Stimulated activated CD4-positive, alpha-beta T cell treated with anti-CD3 and anti-CD28 coated beads, Interleukin-2, amount 100 ng/mL, for 48 hours (primary cell): ENCODE results near the gene ADAM10.
"Not testable (repeated sequence)": the region's sequence is repeated elsewhere in the genome, so short reads cannot be mapped to it uniquely, and the experiment has no call there.

ENCODE experiments used
- DNase-seq, 2 donors: peaks; one replicate each; pipeline ENCODE4 v3.0.0-alpha.2; 2020

The ADAM10 gene

DNA sequence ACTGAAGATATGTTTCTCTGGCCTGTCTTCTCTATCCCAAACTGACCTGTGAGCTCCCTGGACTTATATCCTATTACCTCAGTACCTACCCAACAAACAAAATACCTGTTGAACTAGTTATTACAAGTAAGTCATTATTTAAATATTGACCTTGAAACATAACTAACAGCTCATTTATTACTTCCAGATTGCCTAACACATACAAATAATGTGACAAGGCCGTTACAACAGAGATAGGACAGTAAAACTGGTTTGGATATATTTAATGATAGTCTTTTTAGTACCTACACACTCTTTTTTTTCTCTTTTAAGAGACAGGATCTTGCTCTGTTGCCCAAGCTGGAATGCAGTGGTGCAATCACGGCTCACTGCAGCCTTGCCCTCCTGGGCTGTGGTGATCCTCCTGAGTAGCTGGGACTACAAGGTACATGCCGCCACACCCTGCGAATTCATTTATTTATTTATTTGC, 145.0 kb downstream of the ADAM10 start:
- no peak for DNase-seq

DNA sequence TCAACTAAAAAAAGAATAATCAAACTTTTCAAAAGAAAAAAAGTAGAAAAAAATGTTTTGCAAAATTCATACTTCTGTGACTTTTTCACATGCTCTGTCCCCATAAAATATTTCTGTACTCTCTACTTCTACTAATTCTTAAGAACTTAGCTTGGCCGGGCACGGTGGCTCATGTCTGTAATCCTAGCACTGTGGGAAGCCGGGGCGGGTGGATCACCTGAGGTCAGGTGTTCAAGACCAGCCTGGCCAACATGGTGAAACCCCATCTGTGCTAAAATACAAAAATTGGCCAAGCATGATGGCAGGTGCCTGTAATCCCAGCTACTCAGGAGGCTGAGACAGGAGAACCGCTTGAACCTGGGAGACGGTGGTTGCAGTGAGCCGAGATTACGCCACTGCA, 145.6 kb downstream of the ADAM10 start:
- DNase-seq, result not testable (repeated sequence)

DNA sequence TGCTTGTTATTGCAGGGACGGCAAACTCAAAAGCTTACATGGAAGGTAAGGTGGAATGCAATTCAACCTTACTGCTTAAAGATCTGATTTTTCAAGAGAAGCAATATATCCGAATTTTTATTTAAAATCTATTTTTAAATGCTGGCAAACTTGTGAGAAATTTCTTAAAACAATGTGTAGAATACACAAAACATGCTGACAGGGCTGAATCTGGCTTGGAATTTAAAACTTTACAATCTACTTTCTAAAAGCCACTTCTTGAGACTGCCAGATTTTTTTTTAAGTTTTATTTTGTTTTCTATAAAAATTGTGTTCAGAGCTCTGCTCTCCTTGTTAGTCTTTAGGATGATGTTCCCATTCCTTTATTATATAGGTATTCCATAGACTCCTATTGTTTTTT, 146.7 kb downstream of the ADAM10 start:
- no peak for DNase-seq

DNA sequence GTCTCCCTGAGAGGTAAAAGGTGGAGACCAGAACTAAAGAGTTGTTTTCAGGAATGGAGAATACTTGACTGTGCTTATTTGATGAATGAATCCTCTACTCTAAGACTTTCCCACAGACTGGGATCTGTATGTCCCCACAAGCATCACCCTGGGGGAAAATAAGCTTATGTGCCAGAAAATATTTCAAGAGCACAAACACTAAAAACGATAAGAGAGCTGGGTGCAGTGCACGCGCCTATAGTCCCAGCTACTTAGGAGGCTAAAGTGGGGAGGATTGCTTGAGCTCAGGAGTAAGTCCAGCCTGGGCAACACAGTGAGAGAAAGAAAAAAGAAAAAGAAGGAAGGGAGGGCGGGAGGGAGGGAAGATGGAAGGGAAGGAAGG, 150.7 kb downstream of the ADAM10 start:
- DNase-seq, result no peak

DNA sequence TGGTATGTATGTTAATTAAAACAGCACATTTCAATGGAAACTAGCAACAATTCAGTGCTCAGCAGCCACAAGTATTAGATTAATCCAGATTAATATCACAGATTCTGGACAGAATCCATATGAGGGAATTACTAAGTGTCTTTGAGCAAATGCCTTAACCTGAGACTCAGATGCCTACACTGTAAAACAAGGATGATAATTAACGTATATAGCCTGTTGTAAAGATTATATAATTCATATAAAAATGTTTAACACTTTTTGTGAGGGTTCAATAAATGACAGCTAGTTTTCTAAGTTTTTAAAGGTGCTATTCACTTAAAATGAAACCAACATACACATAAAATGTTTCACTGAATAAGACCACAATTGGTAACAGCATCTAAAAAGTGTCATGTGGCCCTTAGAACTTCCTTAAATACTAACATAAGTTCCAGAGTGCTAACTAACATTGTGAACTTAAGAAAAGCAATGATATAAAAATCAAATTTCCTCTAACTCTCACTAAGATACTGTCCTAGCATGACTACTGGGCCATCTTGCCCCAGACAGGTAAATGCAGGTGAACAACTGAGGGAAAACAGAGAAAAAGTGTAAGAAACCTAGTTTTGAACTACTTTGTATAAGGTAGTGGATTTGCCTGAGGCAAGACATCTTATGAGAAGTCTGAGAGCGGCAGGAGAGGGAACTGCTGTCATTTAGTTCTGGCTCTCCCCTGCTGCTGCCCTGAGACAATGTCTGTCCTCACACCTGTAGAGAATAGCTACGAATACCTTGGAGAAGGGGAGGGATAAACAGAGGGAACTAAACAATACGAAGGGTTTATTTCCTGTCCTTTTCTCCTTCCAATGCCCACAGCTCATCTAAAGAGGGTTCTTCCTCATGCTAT, 151.3 kb downstream of the ADAM10 start:
- DNase-seq, result no peak

DNA sequence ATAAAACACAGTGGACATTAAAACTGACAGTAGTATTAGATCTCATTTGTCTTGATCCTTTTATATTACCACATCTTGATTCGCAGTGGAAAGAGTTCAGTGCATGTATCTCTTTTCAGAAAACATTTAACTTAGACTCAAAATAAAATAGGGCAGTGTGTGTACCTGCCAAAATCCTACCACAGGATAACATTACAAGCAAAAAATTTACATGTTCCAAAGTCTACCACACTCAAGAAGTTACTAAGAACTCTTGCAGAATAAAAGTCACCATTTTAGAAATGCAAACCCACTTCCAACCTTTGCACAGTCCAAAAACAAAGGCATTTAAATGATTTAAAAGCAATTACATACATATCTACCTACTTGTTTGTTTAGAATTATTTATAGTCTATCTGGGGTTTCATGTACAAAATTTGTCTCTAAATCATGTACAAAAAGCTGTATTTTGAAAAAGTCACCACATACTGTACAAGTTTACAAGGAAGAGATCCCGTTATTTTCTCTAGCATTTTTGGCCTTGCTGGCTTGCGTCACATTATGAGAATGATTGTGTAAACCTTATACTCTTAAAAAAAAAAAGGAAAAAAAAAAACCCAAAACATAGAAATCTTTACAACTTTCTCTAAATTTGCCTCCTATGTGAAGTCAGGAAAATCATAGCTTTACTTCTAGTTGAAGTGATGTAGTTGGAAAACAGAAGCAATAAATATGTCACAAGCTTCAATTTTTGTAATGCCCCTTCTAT, 153.8 kb downstream of the ADAM10 start:
- DNase-seq, result no peak

DNA sequence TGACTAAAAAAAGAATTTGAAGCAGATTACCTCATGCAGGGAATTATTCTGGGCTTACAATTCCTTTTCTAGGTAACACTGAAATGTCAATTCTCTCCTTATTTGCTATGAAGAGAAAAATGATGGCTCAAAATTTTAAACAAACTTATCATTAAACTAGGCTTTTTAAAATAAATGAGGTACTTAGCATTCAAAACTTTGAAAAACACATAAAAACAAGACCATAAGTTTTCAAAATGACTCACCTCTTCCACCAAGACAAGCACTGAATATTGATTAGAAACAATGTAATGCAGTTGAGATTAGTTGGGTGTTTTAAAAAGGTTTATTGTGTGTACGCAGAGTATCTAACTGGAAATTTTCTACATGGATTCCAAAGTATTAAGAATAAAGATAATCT, 154.6 kb downstream of the ADAM10 start:
- no peak for DNase-seq

DNA sequence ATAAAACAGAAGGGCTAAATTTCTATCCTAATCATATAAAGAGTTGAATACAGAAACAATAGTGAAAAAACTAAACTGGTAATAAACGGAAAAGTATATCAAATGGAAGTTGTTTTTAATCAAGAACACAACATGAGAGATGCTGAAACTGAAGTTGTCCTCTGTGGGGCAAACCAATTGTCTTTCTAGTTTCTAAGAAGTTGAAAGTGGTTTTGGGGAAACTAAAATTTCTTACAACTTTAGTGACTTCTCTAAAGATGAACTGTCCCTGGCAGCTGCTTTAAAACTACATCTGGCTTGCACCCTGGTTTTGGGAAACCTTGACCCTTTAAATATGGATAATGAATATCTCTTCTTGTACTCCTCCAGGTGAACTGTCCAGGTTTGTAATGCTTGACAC, 155.6 kb downstream of the ADAM10 start:
- DNase-seq, result no peak

DNA sequence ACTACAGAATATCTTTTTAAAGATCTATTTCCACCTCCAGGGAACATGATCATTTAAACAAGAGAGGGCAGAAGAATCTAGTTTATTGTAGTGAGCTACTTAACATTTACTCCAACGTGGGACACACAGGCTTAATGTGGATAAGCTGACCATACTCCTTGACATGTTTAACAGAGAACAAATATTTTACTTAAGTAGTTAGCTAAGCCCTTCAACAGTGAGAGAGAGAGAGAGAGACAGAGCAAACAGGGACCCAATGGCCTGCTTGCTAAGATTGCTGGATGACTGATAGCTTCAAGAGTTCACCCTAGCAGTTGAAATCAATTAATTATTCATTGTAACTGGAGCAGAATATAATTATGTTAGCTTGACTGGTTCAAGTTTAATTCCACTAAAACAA, 158.6 kb downstream of the ADAM10 start:
- DNase-seq, result no peak

DNA sequence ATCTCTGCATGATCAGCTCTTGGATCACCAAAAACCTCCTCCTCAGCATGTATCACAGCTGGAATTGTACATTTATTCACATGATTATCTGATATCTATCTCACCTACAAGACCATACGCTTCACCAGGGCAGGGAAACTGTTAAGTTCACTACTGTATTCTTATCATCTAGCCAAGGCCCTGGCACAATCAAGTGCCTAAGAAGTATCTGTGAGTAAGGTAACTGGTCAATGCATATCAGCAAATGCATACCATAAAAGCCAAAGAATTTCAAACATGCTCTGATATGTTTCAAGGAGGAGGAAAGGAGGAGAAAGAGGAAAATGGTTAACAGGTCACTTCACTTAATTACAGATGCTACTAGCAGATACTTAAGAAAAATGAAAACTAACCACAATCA, 159.3 kb downstream of the ADAM10 start:
- DNase-seq, result no peak

DNA sequence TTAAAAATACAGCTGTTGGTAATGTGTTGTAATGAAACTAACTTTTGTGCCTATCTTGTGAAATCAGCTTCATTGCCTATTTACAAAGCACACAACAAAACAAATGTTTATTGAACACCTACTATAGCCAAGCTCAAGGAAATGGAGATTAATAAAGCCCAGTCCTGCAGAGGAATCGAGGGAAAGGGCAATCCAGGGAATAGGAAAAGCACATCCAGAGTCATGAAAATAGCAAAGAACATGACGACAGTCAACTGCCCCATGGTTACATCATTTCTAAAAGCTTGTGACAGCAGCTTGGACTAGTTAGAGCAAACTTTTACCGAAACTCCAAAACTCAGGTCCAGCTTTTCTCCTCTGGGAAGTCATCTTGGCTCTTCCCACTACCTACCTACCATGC, 160.5 kb downstream of the ADAM10 start:
- no peak for DNase-seq

DNA sequence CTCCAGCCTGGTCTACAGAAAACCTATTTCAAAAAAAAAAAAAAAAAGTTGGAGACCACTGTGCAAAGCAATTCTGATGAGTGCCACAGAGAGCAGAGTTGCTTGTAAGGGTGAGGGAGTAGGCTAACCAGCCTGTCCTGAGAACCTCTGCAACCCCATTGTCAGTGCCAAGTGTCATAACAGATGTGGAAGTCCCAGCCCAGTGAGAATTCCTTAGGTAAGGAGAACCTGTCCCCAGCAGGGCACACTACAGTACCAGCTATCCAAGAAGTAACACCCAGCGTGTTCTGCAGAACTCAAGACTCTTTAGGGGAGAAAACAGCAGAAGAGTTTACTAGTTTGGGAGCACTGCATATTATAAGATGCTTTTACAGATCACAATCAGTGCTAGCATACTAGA, 161.4 kb downstream of the ADAM10 start:
- DNase-seq, result no peak

DNA sequence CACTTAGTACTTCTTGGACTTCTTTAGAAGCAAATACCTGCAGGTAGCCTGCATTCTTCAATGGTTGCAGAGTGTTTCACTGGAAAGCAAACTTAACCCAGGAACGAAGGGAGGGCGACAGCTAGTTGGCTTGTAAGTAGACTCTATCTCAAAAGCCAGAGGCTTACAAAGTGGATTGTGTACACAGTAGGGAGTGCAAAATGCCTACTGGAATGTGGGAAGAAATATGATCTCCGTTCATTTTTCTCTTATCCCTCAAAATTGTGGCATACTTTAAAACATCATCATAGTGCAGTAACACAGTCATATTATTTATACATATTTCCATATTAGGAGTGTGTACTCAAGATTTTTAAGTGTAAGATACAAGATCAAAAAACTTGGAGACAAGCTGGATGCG, 162.0 kb downstream of the ADAM10 start:
- DNase-seq, result no peak

DNA sequence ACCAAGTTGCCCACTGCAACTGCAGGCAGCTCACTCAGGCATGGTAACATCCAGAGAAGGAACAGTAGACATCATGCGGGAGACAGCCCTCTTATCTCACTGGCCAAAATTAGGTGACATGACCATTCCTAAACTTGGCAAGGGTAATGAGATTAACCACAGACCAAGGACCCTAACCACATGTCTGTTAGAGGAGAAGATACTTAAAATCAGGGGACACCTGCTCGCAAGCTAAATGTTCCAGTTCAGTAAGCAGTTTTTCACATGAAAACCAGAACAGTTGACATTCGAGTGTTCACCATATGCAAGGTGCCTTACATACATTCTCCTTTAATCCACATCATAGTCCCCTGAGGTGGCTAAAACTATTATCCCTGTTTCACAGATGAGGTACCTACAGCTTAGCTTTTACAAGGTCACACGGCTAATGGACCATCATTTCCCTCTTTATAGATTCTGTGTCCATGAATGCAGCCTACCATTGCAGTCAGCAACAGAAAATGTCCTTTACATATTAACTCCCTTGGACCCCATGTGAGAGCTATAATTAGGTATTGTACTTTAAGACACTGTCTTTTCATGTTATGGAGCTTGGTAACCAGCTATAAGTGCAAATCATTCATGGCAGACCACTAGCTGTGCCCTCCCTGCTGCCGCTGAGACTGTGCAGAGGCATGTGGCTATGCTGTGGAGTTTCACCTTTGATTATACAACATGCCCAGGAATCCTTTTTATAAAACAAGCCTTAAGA, 163.6 kb downstream of the ADAM10 start:
- DNase-seq, result no peak

DNA sequence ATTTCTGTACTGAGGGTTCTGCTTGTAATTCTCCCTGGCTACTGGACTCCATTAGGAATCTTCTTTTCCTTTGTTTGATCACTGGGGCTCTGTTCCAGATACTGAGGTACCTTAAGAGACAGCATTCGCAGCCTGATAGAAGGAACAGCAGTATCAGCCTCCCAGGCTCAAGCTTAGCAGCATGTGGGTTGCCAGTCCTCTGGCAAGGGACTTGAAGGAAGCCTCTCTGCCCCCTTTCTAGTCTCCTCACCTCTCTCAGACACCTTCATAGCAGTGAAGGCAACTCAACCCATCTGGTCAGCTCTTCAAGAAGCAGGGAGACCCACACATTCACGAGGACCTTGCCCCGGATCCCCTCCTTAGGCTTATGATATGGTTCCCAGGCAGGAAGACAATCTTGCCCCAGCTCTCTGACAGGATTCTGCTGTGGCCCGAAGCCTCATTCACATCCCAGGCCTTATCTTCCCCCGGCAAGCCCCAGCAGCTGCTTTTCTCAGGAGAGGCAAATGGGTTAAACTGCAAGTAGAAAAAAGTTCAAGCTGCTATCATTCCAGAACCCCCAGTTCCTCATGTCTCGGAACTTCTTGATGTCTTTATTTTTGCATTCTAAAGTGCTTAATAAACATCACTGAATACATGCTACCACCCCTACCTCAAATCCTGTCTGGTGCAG, 164.6 kb downstream of the ADAM10 start:
- DNase-seq, result no peak

DNA sequence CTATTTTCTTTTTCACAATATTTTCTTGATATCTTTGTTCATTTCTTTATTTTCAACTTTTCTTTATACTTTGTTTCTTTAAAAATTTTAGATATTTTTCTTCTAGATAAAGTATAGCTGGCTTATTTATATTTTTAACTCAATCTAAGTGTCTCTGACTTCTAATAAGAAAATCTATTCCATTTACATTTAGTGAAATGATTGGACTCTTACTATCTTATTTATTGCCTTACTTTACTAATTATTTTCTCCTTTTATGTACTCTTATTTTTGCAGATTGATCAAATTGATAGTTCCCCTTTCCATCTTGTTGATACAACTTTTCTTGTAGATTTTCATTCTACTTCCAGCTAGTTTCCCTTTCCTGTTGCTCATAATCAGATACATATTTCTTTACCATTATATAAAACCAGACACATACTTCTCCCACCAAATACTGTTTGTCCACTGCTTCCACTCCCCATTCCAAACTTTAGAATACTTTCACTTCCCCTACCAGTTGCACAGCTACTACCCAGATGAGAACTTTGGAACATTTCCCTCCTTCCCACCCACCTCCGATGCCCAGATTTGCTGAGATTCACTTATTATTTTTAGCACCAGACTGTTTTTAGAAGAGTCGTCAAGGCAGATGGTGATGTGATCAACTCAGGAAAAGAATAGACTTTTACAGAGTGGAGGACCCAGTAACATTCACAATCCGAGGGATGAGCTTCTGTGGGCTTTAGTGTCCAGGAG, 166.2 kb downstream of the ADAM10 start:
- DNase-seq, result no peak

DNA sequence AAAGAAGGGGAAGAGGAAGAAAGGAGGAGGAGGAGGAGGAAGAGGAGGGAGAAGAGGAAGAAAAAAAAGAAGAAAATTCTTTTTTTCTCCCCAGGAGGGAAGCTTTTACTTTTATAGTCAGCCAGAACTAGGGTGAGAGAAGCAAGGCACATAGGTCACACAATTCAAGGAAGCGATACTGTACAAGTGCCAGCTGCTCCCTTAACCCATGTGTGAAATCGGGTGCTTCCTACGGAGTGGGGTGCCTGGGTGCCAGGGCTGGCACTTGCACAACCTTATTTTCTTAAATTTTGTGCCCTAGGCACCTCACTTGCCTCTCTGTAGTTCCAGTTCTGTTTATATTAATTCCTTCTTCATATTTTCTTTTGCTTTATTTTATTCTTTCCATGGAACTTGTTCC, 167.3 kb downstream of the ADAM10 start:
- DNase-seq, result no peak

DNA sequence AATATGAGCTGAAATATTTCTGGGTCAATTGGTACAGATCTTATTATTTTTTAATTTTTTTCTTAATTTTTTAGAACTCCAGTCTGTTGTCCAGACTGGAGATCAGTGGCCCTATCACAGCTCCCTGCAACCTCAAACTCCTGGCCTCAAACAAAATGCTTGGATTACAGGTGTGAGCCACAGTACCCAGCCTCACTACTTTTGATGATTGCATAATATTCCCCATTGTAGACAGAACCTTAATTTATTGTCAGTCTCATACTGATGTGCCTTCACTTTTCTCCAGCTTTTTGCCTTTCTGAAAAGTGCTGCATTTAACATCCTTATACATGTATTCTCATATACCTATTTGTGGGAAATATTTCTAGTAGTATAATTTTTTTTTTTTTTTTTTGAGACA, 172.8 kb downstream of the ADAM10 start:
- no peak for DNase-seq

DNA sequence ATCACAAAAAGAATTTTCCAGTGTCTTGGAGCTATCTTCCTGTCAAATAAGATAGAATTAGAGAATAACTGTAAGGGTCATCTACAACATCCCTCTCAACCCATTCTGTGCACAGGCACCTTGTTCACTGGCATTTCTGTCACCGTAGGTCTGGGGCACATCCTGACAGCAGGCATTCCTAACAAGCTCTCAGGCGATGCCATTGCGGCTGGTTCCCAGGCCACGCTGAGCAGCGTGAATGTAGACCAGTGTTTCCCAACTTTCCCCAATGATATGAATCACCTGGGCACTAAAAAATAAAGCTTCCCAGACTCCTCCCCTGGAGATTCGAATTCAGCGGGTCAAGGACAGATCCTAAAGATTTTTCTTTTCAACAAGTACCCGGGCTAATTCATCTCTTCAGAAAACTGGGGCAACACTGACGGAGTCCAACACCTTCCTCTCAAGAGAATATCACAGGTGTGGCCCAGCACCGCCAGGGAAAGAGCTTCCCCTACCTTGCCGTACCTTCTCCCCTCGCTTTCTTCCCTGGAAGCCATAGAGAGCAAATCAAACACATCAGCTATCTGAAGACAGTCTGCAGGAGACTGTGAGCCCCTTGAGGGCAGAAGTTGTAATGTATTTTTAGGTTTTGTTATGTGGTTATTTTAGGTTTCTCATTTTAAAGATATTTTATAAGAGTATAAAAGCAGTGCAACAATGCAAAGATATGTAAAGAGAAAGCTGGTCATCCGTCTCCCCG, 174.3 kb downstream of the ADAM10 start:
- DNase-seq, result no peak

DNA sequence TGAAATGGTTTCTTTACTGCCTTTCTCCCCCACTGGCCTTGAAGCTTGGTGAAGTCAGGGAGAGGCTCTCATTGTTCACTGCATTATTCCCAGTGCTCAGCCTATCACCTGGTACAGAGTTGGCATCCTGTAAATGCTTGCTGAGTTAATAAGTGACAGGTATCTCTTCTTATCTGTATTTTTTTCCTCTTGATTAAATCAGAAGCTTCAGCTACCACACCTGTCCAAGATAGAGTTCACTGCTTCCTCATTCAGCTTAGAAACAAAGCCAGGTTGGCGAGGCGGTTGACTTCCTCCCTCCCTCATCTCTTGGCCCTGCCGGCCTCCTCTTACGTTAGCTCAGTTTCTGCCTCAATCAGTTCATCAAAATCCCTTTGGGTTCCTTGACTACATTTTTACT, 174.9 kb downstream of the ADAM10 start:
- no peak for DNase-seq

DNA sequence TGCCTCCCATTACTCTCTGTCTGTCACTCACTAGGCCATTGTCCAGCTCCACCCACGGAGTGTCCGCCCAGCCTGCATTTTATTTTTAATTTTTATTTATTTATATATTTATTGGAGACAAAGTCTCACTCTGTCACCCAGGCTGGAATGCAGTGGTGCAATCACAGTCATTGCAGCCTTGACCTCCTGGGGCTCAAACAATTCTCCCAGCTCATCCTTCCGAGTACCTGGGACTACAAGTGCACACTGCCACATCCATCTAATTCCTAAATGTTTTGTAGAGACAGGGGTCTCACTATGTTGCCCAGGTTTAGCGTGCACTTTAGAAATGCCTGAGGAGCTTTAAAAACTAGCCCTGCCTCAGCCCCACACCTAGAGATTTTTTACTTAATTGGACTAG, 176.2 kb downstream of the ADAM10 start:
- no peak for DNase-seq

DNA sequence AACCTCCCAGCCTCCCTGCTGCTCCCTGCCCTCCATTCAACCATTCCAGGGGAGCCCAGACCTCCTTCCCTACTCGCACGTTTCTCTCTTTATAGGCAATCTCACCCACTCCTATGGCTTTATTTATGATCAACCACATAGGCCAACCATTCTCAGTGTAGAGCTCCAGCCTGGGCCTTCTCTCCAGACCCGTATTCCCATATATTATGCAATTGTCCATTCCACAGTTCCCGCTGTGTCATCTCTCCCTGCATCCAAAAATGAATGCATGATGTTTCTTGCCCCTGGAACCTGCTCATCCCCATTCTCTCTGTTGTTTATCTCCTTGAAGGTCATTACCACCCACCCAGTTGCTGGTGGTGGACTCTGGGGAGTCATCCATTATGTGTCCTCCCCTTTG, 177.0 kb downstream of the ADAM10 start:
- no peak for DNase-seq
